ENCODE data around the gene MEIG1. TPM values are rescaled to one million over a fixed set of nuclear protein-coding genes. Genes with fewer than 3 reads are reported as not detected.

MEIG1 gene, protein sequence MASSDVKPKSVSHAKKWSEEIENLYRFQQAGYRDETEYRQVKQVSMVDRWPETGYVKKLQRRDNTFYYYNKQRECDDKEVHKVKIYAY
- not detected for total RNA-seq

DNA sequence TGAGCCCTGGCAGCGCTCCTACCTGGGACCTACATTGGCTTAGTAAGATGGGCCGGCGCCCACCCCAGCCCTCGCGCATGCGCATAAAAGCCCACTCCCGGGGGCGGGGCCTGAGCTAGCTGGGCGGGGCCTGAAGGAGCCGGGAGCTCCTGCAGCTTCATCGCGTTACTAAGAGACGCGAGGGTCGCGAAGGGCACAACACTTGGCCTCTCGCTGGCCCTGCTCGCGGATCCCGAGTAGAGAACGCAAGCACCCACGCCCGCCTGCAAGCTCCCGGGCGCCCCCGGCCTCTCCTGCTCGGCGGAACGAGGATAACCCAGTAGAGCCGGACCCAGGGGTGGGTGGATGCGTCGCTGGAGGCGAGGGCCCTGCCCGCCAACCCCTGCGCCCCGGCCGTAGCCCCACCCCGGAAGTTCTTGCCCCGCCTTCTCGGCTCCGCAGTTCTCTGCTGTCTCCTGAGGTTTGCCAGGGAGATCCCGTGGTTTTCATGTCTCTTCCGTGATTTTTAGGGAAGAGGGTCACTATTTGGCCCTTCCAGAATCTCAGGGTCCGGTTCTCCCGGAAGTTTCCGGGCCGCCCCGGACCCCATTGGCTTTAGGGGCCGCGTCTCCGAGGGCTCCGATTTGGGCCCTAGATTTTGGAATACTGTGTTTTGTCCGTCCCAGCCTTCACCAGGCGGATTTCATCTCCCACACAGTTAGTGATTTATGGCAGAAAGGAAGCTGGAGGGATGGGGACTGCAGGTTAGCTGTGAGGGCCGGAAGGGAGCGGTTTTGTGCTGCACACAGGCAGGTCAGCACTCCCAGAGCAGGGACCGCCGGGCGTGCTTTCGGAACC, at the start of gene MEIG1:
Gene MEIG1 (plus strand): TSS at position 168 of the 837 bp plus-strand sequence. CDS start 7,081 bp downstream, outside the sequence.
- Histone ChIP-seq H3K9me3 (ENCODE audit: control insufficient read depth in 3 of 3, low read length in 3 of 3) (no peaks in the 10 kb centered on the region), H3K4me3 (ENCODE audit: low read length in 3 of 3) (peak within 1 kb of the TSS; percentile 86 to 94 (median 93)), H3K4me1 (ENCODE audit: control insufficient read depth in 3 of 3, insufficient read depth in 3 of 3, low read length in 3 of 3) (peaks cover 1 to 4% (median 1%) of the 10 kb centered on the region in 3 donors), H3K27ac (ENCODE audit: low read depth, low read length) (peak within 1 kb of the TSS; percentile 93), H3K27me3 (ENCODE audit: control insufficient read depth in 3 of 3, insufficient read depth in 3 of 3, low read length in 3 of 3) (no peaks in the 10 kb centered on the region), H3K36me3 (ENCODE audit: control insufficient read depth in 3 of 3, insufficient read depth in 3 of 3, low read length in 3 of 3) (no peaks in the 10 kb centered on the region), H3K9ac (ENCODE audit: low read depth in 1 of 3, low read length in 3 of 3) (peak within 1 kb of the TSS; percentile 92 to 98 (median 96))

DNA sequence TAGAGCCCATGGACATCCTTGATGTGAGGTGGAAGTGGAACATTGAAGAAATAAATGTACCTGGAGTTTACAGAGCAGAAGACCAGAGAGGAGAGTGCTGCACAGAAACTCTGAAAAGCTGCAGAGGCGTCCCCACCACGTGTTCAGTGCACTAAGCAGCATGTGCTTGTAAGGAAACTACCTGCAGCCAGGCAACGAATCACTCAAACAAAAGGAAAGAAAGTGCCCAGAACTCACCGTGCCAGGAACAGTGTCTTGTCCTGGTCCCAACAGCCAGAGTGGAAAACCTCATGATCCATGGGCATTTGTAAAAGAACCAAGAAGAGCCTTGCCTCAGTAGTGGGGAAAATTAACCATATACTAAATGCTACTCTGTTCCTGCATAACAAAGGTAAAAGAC, 48.2 kb upstream of the MEIG1 start:
- Histone ChIP-seq H3K36me3 (ENCODE audit: control insufficient read depth in 3 of 3, insufficient read depth in 3 of 3, low read length in 3 of 3) (peaks cover 5 to 37% (median 30%) of the 10 kb centered on the region in 3 donors), H3K27me3 (ENCODE audit: control insufficient read depth in 3 of 3, insufficient read depth in 3 of 3, low read length in 3 of 3) (no peaks in the 10 kb centered on the region), H3K9ac (ENCODE audit: low read depth in 1 of 3, low read length in 3 of 3) (no peak overlapping the region)

DNA sequence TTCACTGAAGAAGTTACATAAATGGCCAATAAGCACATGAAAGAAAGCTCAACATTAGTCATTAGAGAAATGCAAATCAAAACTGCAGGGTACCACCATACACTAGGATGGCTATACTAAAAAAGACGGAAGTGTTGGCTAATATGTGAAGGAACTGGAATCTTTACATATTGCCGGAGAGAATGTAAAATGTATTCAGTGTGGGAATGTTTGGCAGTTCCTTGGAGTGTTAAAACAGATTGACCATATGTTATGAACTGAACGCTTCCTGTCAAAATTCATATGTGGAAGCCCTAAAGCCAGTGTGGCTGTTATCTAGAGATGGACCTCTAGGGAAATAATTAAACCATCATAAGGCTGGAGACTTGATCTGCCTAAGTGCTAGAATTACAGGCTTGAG, 47.4 kb upstream of the MEIG1 start:
- no peak overlapping the region for H3K27ac ChIP-seq (ENCODE audit: low read depth, low read length)
- no peak overlapping the region for H3K9ac ChIP-seq (ENCODE audit: low read depth in 1 of 3, low read length in 3 of 3)
- no peaks in the 10 kb centered on the region for H3K27me3 ChIP-seq (ENCODE audit: control insufficient read depth in 3 of 3, insufficient read depth in 3 of 3, low read length in 3 of 3)
- H3K36me3 ChIP-seq (ENCODE audit: control insufficient read depth in 3 of 3, insufficient read depth in 3 of 3, low read length in 3 of 3) = peaks cover 6 to 42% (median 30%) of the 10 kb centered on the region in 3 donors
- H3K4me3 ChIP-seq (ENCODE audit: low read length in 3 of 3) = no peak overlapping the region
- H3K4me1 ChIP-seq (ENCODE audit: control insufficient read depth in 3 of 3, insufficient read depth in 3 of 3, low read length in 3 of 3) = no peaks in the 10 kb centered on the region
- H3K9me3 ChIP-seq (ENCODE audit: control insufficient read depth in 3 of 3, low read length in 3 of 3) = peaks cover 0 to 8% (median 4%) of the 10 kb centered on the region in 3 donors

More for the DNA sequence above, 48.2 kb upstream of the MEIG1 start:
- H3K4me3 ChIP-seq (ENCODE audit: low read length in 3 of 3) = no peak overlapping the region
- no peak overlapping the region for H3K27ac ChIP-seq (ENCODE audit: low read depth, low read length)
- peaks cover 0 to 1% (median 0%) of the 10 kb centered on the region in 3 donors for H3K9me3 ChIP-seq (ENCODE audit: control insufficient read depth in 3 of 3, low read length in 3 of 3)
- H3K4me1 ChIP-seq (ENCODE audit: control insufficient read depth in 3 of 3, insufficient read depth in 3 of 3, low read length in 3 of 3) = no peaks in the 10 kb centered on the region

DNA sequence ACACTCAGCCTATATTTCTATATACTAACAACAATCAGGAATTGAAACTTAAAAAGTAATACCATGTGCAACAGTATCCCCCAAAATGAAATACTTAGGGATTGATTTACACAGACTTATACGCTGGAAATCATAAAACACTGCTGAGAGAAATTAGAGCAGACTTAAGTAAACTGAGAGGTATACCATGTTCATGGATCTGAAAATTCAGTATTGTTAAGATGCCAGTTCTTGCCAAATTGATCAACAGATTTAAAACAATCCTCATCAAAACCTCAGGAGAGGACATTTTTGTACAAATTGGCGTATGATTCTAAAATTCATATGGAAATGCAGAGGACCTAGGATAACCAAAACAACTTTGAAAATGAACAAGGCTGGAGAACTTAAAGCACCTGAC, 42.6 kb upstream of the MEIG1 start:
- no peaks in the 10 kb centered on the region for H3K27me3 ChIP-seq (ENCODE audit: control insufficient read depth in 3 of 3, insufficient read depth in 3 of 3, low read length in 3 of 3)
- no peak overlapping the region for H3K27ac ChIP-seq (ENCODE audit: low read depth, low read length)
- H3K4me1 ChIP-seq (ENCODE audit: control insufficient read depth in 3 of 3, insufficient read depth in 3 of 3, low read length in 3 of 3) = no peaks in the 10 kb centered on the region
- no peak overlapping the region for H3K9ac ChIP-seq (ENCODE audit: low read depth in 1 of 3, low read length in 3 of 3)
- no peak overlapping the region for H3K4me3 ChIP-seq (ENCODE audit: low read length in 3 of 3)
- H3K36me3 ChIP-seq (ENCODE audit: control insufficient read depth in 3 of 3, insufficient read depth in 3 of 3, low read length in 3 of 3) = peaks cover 20 to 45% (median 23%) of the 10 kb centered on the region in 3 donors
- peaks cover 0 to 15% (median 14%) of the 10 kb centered on the region in 3 donors for H3K9me3 ChIP-seq (ENCODE audit: control insufficient read depth in 3 of 3, low read length in 3 of 3)

DNA sequence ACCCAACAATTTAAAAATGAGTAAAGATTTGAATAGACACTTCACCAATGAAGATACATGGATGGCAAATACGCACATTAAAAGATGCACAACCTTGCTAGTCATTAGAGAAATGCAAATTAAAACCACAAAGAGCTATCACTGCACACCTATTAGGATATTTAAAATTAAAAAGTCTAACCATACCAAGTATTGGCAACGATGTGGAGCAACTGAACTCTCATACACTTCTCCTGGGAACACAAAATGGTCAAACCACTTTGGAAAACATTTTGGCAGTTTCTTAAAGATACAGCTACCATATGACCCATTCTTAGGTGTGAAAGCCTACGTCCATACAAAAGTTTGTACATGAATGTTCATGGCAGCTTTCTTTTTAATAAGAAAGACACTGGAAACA, 41.4 kb upstream of the MEIG1 start:
- Histone ChIP-seq H3K27ac (ENCODE audit: low read depth, low read length) (no peak overlapping the region), H3K36me3 (ENCODE audit: control insufficient read depth in 3 of 3, insufficient read depth in 3 of 3, low read length in 3 of 3) (peaks cover 24 to 48% (median 30%) of the 10 kb centered on the region in 3 donors), H3K4me3 (ENCODE audit: low read length in 3 of 3) (no peak overlapping the region), H3K27me3 (ENCODE audit: control insufficient read depth in 3 of 3, insufficient read depth in 3 of 3, low read length in 3 of 3) (no peaks in the 10 kb centered on the region), H3K4me1 (ENCODE audit: control insufficient read depth in 3 of 3, insufficient read depth in 3 of 3, low read length in 3 of 3) (no peaks in the 10 kb centered on the region), H3K9ac (ENCODE audit: low read depth in 1 of 3, low read length in 3 of 3) (no peak overlapping the region), H3K9me3 (ENCODE audit: control insufficient read depth in 3 of 3, low read length in 3 of 3) (peaks cover 0 to 15% (median 14%) of the 10 kb centered on the region in 3 donors)

GRCh38 chr10:14918964-14919363, 40.2 kb upstream of the MEIG1 start:
- Histone ChIP-seq H3K9me3 (ENCODE audit: control insufficient read depth in 3 of 3, low read length in 3 of 3) (peaks cover 0 to 15% (median 14%) of the 10 kb centered on the region in 3 donors), H3K36me3 (ENCODE audit: control insufficient read depth in 3 of 3, insufficient read depth in 3 of 3, low read length in 3 of 3) (peaks cover 28 to 53% (median 35%) of the 10 kb centered on the region in 3 donors)

DNA sequence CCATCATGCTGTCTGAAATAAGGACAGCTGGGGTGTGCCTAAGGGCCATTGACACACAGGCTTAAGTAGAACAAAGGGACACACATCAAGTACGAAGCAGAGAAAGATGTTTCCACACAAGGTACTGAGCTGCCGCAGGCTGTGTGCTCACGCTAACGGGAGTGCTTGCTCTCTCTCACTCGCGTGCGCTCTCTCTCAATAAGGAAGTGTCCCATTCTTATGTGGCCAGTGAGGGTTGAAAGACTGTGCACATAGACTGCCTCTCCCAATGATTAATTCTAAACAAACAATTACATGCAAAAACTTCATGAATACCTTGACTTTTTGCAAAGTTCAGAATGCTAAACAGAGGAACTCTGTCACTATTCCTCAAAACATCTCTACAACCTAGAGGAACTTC, 35.2 kb upstream of the MEIG1 start:
- Histone ChIP-seq H3K9ac (ENCODE audit: low read depth in 1 of 3, low read length in 3 of 3) (no peak overlapping the region), H3K9me3 (ENCODE audit: control insufficient read depth in 3 of 3, low read length in 3 of 3) (no peaks in the 10 kb centered on the region), H3K4me1 (ENCODE audit: control insufficient read depth in 3 of 3, insufficient read depth in 3 of 3, low read length in 3 of 3) (no peaks in the 10 kb centered on the region), H3K36me3 (ENCODE audit: control insufficient read depth in 3 of 3, insufficient read depth in 3 of 3, low read length in 3 of 3) (peaks cover 24 to 47% (median 43%) of the 10 kb centered on the region in 3 donors), H3K27ac (ENCODE audit: low read depth, low read length) (no peak overlapping the region), H3K4me3 (ENCODE audit: low read length in 3 of 3) (no peak overlapping the region), H3K27me3 (ENCODE audit: control insufficient read depth in 3 of 3, insufficient read depth in 3 of 3, low read length in 3 of 3) (no peaks in the 10 kb centered on the region)

More at GRCh38 chr10:14918964-14919363, 40.2 kb upstream of the MEIG1 start:
- H3K4me1 ChIP-seq (ENCODE audit: control insufficient read depth in 3 of 3, insufficient read depth in 3 of 3, low read length in 3 of 3) = no peaks in the 10 kb centered on the region
- no peak overlapping the region for H3K9ac ChIP-seq (ENCODE audit: low read depth in 1 of 3, low read length in 3 of 3)
- no peak overlapping the region for H3K27ac ChIP-seq (ENCODE audit: low read depth, low read length)
- no peaks in the 10 kb centered on the region for H3K27me3 ChIP-seq (ENCODE audit: control insufficient read depth in 3 of 3, insufficient read depth in 3 of 3, low read length in 3 of 3)
- no peak overlapping the region for H3K4me3 ChIP-seq (ENCODE audit: low read length in 3 of 3)

DNA sequence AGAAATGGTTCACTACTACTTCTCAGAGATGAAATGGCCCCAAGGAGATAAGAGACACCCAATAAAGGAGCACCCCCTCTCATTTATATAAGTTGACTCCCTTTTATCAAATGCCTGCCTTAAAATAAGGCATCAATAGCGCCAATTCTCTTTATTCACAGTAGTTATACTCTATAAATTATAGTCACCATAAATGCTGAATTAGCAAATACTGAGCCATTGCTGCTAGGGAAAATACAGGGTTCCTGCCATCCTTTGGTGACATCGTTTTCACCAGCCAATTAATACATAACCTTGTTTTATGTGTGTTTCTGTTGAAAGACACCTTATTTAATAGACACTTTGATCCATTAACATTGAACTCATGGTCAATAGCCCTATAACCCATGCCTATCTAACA, 33.9 kb upstream of the MEIG1 start:
- Histone ChIP-seq H3K9ac (ENCODE audit: low read depth in 1 of 3, low read length in 3 of 3) (no peak overlapping the region), H3K4me3 (ENCODE audit: low read length in 3 of 3) (no peak overlapping the region), H3K9me3 (ENCODE audit: control insufficient read depth in 3 of 3, low read length in 3 of 3) (no peaks in the 10 kb centered on the region), H3K36me3 (ENCODE audit: control insufficient read depth in 3 of 3, insufficient read depth in 3 of 3, low read length in 3 of 3) (peaks cover 19 to 36% (median 35%) of the 10 kb centered on the region in 3 donors), H3K27ac (ENCODE audit: low read depth, low read length) (no peak overlapping the region), H3K4me1 (ENCODE audit: control insufficient read depth in 3 of 3, insufficient read depth in 3 of 3, low read length in 3 of 3) (no peaks in the 10 kb centered on the region), H3K27me3 (ENCODE audit: control insufficient read depth in 3 of 3, insufficient read depth in 3 of 3, low read length in 3 of 3) (no peaks in the 10 kb centered on the region)

GRCh38 chr10:14926061-14926470, 33.1 kb upstream of the MEIG1 start:
- H3K4me3 ChIP-seq (ENCODE audit: low read length in 3 of 3) = no peak overlapping the region
- H3K4me1 ChIP-seq (ENCODE audit: control insufficient read depth in 3 of 3, insufficient read depth in 3 of 3, low read length in 3 of 3) = no peaks in the 10 kb centered on the region
- no peak overlapping the region for H3K27ac ChIP-seq (ENCODE audit: low read depth, low read length)
- H3K9me3 ChIP-seq (ENCODE audit: control insufficient read depth in 3 of 3, low read length in 3 of 3) = no peaks in the 10 kb centered on the region
- H3K9ac ChIP-seq (ENCODE audit: low read depth in 1 of 3, low read length in 3 of 3) = no peak overlapping the region
- H3K27me3 ChIP-seq (ENCODE audit: control insufficient read depth in 3 of 3, insufficient read depth in 3 of 3, low read length in 3 of 3) = no peaks in the 10 kb centered on the region
- peaks cover 20 to 40% (median 32%) of the 10 kb centered on the region in 3 donors for H3K36me3 ChIP-seq (ENCODE audit: control insufficient read depth in 3 of 3, insufficient read depth in 3 of 3, low read length in 3 of 3)

All from skeletal muscle tissue (tissue), 4 donors.